Stimulated activated CD8-positive, alpha-beta memory T cell treated with anti-CD3 and anti-CD28 coated beads, Interleukin-15, amount 100 ng/mL, for 48 hours (primary cell): ENCODE data around the gene TRH.
A peak's percentile ranks its signal among the peaks of the same experiment; 100 is the strongest.
"Not testable (repeated sequence)": the region's sequence is repeated elsewhere in the genome, so short reads cannot be mapped to it uniquely, and the experiment has no call there.

Source experiments
- DNase-seq, 2 donors: peaks; one replicate each; pipeline ENCODE4 v3.0.0-alpha.2; 2020; ENCODE audit warnings: low read depth in 2 of 2

The TRH gene

DNA sequence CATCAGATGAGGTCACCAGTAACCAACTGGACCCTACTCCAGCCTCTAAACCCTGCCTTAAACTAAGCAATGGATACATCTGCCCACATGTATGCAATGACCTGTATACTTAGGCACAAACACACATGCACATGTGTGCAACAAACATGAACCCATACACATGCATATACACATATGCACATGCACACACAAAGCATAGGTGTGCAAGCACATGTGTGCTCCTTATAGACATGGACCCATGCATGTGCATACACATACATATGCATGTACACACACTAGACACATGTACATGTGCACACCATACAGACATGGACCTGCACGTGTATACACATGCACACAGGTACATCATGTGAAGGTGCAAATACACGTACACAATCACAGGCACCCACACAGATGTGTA is 8.6 kb upstream of the TRH start:
- DNase-seq: no peak

DNA sequence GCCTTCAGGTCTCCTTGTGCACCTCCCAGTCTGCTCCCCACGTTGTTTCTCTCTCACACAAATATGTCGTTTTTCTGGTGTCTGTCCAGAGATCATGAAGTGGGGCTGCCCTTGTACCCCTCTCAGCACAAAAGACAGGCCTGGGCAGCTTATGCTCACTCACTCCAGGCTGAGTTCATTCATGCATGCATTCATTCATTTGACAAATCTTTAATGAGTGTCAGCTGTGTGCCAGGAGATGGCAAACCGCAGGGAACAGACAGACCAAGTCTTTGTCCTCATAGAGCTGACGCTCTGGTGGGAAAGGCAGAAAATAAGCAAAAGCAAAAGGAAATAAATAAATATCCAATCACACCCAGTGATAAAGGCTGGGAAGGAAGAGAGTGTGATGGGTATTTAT is 7.6 kb upstream of the TRH start:
- DNase-seq: no peak

DNA sequence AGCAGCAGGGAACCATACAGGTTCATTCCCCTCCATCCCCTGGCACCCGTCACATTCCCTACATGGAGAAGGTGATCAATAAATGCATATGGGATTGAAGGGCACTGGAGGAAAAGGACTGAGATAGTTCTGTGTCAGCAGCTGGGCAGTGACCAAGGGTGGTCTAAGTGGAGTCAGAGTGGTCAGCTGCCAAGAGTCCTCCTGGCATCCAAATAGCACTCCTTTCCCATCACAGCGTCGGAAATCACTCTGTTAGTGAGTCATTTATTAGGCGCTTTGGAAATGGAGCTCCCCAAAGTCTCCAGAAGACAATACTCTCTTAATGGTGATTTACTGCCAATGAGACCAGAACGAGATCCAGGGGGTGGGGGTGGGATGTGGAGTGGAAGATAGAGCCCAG is 6.8 kb upstream of the TRH start:
- no peak for DNase-seq

DNA sequence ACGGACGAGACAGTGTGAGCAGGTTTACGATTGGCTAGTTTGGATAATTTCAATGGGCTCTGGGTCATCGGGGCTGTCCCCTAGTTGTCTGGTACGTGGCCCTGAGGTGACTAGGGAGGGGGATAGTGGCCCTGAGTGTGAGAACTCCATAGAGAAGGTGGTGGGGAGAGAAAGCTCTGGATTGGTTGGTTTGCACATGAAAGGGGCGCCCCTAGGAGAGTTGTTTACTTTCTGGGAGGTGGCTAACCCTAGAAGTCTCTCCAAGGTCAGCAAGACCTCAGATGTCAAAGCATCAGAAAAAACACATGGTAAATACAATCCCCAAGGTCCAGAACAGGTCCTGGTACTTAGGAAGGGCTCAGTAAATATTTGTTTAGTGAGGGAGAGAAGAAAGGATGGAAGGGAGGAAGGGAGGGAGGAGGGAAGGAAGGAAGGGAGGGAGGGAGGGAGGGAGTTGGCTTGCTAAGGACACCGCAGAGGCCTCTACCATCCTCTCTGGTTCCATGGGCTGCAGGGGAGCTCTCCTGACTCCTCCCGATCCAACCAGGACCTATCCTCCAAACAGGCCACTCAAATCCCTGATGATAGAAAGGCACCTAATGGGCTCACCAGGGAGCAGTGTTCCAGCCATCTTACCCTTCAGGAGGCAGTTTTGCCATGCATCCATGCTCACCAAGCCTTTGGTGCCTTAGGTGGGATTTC is 3.0 kb upstream of the TRH start:
- no peak for DNase-seq

DNA sequence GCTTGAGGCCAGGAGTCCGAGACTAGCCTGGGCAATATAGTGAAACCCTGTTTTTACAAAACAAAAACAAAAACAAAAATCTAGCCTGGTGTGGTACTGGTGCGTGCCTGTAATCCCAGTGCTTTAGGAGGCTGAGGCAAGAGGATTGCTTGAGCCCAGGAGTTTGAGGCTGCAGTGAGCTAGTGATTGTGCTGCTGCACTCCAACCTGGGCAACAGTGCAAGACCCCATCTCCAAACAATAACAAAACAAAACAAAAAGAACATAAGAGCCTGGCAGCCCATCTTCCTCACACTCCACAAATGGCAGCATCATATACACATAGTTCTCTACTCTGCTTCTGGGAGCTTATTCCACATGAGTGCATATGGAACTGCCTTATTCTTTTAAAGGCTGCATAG is 2.2 kb upstream of the TRH start:
- no peak for DNase-seq

DNA sequence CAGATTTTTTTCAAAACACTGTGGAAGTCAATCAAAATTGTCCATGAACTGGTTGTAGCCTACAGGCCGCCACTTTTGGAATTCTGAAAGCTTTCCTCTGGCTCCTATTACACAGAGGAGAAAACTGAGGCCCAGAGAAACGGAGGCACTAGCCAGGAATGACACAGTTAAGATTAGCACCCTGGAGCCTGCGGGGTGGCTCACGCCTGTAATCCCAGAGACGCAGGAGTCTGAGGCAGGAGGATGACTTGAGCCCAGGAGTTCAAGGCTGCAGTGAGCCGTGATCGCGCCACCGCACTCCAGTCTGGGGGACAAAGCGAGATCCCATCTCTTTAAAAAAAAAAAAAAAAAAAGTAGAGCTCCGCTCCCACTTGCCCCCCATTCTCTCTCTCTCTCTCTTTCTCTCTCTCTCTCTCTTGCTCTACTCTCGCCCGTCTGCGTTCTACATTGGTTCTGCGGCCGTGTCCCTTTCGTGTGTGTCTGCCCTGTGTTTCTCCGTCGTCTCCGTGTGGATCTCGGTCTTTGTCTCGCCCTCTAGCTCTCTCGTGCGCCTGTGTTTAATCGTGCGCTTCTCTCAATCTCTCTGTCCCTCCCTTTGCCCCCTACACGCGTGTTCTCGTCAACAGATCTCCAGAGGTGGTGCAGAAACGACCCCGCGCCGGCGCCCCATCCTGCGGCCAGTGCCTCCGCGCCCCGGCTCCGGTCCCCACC is 512 bp upstream of the TRH start:
- DNase-seq: no peak

DNA sequence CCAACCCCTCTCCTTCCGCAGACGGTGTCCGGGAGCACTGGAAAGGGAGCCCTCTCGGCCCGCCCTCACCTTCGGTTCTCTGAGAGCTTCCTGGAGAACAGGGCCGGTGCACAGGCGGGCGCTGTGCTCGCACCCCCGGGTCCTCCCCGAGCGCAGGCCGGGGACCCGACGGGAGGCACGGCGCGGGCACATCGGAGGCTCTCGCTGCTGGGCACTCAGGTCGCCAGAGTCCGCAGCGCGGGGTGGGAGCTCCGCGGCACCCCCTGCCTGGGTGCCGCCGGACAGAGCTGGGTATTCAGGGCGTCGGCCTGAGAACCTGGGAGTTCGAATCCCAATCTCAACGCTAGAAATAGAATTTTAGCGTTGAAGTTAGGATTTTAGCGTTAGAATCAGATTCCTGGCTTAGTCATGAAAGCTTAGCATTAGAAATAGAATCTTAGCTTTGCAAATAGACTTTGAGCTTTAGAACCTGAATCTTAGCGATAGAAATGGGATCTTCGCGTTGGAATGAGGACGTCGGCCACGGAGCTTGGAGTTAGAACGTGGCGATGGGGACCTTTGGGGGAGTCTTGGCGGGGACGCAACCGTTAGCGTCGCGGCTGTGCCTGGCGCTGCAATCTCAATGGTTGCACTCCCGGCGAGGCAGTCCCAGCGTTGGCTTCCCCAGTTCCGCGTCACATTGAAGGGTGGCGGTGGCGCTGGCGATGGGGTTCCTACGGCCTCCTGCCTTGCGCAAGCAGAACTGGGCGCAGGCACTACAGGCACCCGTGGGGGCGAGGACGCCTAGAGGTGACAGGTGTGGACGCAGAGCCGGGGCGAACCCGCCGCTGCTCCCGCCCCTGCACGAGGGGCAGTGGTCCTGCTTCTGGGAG is 549 bp downstream of the TRH start:
- no peak for DNase-seq

DNA sequence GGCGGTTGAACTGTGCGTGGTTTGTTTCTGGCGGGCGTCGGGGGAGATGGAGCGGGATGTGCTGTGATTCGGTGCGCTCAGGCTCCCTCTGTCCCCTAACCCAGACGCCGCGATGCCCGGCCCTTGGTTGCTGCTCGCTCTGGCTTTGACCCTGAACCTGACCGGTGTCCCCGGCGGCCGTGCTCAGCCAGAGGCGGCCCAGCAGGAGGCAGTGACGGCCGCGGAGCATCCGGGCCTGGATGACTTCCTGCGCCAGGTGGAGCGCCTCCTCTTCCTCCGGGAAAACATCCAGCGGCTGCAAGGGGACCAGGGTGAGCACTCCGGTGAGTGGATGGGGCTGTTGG is 1.2 kb downstream of the TRH start:
- no peak for DNase-seq

DNA sequence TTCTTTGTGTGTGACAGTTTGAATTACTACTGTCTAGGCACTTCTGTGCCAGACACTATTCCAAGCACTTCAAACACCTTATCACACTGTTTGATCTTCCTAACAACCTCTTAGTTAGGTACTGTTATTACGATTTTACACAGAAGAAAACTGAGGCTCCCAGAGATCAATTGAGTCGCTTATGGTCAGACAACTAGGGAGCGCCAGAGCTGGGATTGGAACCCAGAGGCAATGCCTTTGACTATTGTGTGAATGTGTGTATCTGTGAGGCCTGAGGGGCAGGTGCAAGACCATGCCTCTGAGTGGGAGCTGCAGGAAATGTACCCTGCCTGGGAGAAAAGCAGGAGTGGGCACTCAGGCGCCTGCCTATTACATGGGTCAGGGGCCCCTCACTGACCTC is 1.8 kb downstream of the TRH start:
- DNase-seq: no peak

DNA sequence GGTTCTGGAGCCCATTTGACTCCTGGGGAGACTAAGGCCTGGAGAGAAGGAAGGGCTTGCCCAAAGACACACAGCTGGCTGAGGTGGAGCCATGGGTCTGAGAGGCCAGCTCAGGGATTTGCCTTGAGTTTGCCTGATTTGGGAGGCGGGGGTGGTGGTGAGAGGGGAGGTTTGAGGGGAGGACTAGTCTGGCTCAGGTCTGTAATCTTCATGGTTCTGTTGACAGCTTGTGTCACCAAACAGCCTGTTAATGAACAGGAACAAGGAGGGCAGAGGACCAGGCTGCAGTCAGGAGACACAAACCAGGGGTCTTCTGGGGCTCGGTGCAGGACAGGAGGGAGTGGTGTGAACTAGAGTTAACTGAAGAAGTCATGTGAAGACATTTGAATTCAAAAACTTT is 3.6 kb downstream of the TRH start:
- no peak for DNase-seq

DNA sequence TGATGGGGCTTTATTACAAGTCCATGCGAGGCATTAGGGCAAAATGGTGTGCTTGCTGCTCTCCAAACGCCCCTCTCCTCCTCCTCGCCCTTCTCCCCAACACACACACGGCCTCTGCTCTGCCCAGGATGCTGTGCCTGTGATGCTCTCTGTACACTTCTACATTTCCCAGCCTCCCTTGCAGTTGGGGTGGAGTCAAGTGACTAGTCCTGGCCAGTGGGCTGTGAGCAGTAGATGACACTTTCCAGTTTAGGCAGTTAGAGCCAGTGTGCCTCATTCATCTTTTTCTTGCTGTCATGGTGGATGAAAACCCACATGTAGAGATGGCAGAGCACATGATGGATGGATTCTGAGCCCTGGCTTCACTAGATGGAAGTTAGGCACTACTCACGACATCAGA is 5.4 kb downstream of the TRH start:
- no peak for DNase-seq

DNA sequence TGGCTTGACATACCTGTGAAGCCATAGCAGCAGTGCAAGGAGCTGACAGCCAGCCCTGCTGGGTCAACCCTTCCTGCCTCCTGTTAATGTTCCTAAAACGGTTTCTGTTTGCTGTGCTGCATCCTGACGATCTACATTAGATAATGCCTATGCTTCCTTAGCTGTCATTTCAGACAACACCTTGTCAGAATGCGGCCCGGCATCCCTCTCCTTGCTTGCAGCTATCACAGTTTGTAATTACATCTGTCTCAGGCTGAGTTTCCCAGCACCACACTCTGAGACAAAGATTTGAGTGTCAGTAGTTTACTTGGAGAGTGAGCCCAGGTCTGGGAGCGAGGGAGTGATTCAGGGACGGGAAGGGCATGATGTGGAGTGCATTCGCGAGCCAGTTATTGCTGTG is 9.0 kb downstream of the TRH start:
- no peak for DNase-seq

DNA sequence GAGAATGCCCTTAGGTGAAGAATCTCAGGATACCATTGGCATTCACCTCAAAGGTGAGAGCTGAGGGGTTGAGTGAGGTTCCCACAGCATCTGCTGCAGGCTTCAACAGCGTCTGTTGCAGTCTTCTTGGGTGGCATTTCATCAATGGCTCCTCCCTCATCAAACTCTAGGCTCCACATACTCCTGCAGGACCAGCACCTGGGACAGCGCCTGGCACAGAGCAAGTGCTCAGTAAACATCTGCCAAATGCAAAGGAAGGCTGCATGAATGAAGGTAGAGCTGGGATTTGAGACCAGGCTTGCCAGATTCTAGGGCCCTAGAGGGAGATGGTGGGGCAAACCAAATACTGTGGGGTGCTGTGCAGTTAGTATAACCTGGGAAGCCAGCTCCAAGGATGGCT is 9.6 kb downstream of the TRH start:
- DNase-seq: no peak

DNA sequence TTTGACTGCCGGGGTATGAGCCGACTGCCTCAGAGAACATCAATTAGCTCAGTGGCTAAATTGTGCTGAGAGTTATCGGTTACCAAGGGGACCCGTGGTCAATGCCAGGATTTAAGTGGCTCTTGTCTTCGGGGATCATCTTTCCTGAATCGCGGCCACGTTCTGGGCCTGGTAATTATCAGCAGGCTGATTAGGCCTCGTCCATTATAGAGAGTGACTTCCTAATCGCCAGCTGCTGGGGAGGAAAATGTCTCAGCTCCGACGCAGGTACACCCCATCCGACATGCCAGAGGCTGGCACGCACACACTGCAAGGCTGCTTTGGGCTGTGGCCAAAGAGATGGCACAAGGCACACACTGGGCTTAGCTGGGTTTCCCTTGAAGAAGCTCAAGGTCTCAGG is 10.6 kb downstream of the TRH start:
- no peak for DNase-seq

DNA sequence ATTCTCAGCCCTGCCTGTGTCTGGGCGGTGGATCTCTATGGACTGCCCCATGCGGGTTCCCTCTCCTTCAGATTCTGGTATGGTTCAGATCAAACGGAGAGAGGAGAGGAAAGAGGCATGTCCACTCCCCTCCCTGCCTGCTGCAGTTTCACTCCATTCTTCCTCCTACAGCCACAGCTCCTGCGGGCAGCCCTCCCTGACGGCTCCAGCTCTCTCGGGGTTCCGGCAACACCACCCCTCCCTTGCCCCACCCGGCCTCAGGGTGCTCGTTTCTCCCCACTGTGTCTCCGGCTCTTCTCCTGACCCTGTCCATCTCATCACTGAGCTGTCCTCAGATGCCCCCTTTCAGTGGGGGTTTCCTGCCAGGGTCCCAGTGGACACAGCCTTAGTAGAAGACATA is 13.9 kb downstream of the TRH start:
- DNase-seq: no peak

DNA sequence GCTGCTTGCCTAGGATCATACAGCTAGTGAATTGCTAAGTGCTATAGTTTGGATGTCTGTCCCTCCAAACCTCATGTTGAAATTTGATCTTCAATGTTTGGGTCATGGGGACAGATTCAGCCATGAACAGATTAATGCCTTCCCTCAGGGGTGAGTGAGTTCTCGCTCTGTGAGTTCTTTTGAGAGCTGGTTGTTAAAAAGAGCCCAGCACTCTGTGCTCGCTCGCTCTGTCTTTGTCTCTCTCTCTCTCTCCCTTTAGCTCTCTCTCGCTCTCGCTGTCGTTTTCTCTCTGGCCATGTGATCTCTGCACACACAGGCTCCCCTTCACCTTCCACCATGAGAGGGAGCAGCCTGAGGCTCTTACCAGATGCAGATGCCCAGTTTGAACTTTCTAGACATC is 14.9 kb downstream of the TRH start:
- no peak for DNase-seq

DNA sequence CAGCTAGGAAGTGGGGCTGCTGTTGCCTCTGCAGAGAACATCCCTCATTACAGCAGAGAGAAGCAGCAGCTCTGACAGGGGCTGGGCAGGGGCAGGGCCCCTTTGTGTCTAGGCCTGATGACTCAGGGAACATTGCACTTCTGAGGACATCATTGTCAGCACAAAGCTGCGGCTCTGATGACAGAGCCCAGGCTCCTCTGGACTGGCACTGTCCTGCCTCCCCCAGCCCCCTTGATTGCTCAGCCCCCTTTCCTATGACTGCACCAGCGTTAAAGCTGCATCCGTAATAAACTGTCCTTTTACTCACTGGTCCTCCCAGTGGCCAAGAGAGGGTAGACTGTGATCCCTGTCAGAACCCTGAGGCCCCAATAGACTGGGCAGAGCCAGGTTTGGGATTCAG is 18.3 kb downstream of the TRH start:
- DNase-seq: no peak

DNA sequence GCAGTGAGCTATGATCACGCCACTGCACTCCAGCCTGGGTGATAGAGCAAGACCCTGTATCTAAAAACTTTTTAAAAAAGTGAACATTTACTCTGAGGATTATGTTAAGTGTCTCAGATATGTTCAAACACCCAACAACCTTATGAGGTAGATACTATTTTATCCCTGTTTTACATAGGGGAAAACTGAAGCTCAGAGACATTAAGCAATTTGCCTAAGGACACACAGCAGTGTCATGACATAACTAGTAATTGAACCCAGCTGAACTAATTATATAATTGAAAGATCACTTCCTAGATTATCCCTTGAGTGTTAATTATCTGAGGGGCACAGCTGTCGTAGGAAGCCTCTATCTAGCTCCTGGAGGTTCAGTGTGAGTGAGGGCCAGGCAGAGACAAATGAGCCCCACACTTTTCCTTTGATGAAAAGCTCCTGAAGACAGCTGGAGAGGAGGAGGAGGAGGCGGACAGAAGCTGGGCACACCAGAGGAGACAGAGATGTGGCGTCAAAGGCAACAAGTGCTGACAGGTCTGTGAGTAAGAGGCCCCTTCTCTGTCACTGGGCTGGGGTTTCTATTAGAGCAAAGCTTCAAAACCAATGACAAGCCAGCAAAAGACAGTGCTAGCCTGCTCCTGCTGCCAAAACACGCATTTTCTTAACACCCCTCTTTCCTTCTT is 20.5 kb downstream of the TRH start:
- no peak for DNase-seq

DNA sequence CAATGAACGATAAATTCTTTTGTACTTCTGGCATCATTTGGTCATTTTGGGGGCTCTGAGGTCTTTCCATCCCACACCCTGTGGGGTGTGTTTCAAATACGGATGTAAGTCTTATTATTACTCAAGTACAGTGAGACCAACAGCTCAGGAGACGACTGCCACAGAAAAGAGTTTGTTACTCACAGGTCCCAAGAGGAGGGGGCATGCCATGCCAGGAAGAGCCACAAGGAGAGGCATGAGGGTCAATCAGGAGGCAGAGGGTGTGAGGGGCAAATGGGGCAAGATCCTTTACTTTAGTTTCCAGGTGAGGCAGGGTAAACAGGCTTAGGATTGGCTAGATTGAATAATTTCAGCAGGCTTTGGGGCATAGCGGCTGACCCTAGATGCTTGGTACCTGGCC is 21.6 kb downstream of the TRH start:
- no peak for DNase-seq

DNA sequence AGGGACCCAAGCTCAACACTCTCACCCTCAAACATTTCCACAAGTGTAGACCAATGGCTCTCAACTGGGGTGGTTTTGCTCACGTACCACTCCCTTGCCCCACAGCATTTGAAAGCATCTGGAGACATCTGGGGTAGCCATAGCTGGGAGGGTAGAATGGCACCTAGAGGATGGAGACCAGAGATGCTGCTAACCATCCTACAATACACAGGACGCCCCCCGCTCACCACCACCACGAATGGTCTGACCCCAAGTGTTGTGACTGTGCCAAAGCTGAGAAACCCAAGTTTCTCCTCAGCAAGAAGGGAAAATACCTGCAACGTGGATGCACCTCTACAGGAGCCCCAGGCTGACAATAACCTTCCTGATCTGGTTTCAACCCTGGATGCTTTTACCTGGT is 24.7 kb downstream of the TRH start:
- DNase-seq: not testable (repeated sequence)

DNA sequence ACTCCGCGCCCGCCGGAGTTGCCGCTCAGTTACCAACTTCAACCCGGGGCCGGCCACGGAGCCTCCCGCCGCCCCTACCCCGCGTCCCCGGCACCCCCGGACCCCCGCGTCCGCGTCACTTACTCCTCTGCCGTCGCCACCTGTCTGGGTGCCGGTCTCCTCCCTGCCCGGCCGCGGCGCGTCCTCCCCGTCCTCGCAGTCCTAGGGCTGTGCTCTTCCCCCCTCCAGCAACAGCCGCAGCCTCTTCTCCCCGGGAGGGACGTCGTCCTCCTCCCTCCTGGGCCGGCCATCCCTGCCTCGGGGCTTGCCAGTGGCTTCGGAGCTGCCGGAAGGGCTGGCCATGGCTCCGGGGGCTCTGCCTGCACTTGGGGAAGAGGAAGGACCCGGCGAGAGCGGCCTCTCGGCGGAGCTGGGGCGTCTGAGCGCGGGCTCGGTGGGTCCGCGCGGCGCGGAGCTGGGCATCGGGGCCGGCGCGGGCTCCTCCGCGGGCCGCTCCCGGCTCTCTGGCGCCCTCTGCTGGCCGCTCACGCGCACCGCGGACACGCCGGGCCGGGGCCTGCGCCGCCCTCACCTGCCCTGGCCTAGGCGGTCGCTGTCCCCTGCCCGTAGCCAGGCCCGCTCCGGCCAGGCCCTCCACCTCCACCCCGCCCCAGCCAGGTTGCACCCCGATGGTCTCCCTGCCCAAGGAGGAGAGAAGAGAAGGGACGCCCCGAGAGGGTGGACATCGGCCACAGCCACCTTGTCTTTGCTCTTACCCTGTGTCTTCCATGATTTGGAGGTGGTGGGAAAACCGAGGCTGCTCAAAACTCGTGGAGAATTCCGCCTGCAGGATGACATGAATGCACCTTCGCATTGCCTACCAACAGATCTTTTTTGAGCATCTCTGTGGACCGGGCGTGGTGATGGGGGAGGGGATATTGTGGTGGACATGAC is 28.4 kb downstream of the TRH start:
- peak; percentile 48 to 49 for DNase-seq
